Measurements from ENCODE around the gene CAMK4.

GRCh38 chr5:111262153-111262552, 38.0 kb downstream of the CAMK4 start:
- TF ChIP-seq NFE2L1 (CRISPR knock-in tag; IDR thresholded peaks at IDR 0.05) (no peak), CTCF (IDR thresholded peaks at IDR 0.05) (no peak), MLX (CRISPR knock-in tag; IDR thresholded peaks at IDR 0.05) (no peak)
